CD4-positive, alpha-beta T cell treated with Interleukin-15 for 4 hours (primary cell): ENCODE results near the gene TMEM108.

Experiments used
- DNase-seq: peaks from one replicate; pipeline ENCODE4 v3.0.0-alpha.2; 2020; ENCODE audit warnings: low spot score

TMEM108 gene

DNA sequence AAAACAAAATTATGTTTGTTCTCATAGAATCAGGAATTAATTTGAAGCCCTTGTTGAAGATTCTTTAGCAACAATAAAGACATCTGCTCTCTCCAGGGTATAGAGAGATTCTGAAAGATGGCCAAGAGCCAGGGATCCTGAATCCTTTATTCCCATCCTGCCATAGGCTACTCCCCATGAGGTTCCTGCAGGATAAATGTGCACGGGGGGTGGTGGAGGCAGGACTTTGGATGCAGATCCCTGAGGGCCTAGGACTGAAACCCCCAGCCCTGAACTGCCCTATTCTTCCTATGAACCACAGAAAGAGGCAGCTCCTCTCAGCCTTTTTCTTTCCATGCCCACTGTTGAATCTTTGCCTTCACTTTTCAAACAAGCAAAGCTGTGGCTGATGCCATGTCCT, 17.1 kb downstream of the TMEM108 start:
- no peak for DNase-seq

DNA sequence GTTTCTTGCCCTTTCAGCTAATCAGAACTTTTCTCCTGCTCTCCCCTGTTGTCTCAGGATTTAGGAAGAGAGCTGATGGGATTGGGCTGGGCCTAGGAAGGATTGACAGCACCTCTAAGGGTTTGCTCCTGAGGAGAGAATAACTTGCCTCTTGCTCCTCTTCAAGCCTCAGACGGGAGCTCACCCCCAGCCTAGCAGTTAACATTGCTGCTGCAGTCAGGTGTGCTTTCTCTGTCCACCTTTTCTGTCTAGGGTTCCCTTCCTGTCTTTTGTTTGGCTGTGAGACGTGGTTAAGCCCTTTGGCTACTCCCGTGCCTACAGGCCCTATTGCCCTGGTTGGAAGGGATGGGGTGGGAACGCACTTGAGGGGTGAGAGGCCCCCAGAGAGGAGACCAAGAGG, 20.1 kb downstream of the TMEM108 start:
- DNase-seq, result no peak

DNA sequence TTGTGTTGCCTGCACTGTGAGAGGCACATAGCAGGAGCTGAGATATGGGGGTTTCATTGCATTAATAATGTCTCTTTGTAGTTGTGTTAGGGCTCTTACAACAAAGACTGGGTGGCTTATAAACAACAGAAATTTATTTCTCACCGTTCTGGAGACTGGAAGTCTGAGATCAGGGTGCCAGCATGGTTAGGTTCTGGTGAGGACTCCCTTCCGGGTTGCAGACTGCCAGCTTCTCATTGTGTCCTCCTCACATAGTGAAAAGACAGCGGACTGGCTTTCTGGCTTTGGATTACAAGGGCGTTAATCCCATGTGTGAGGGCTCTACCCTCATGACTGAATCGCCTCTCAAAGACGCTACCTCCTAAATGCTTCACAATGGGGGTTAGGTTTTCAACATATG, 20.6 kb downstream of the TMEM108 start:
- no peak for DNase-seq

- no peak for DNase-seq
Measured at GRCh38 chr3:133065193-133065961, 27.2 kb downstream of the TMEM108 start.

DNA sequence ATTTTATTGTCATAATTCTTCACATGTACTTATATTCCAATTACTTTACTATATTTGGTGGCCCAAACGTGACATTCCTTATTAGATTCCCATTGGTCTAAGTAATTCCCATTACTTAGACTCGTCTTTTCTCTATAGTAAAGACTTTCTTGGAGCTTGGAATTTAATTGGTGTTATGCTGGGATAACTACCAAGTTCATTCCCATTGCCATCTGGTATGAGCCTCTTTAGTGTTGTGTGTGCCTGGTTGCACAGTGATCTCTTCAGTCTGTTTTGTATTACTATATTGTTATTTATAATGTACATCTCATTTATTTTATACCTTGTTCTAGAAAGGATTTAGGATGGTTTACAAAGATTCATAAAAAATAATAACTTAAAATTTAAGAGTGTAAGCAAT, 27.8 kb downstream of the TMEM108 start:
- DNase-seq, result no peak

GRCh38 chr3:133069556-133070286, 31.5 kb downstream of the TMEM108 start:
- DNase-seq, result no peak

GRCh38 chr3:133074977-133075376, 36.8 kb downstream of the TMEM108 start:
- DNase-seq, result no peak

DNA sequence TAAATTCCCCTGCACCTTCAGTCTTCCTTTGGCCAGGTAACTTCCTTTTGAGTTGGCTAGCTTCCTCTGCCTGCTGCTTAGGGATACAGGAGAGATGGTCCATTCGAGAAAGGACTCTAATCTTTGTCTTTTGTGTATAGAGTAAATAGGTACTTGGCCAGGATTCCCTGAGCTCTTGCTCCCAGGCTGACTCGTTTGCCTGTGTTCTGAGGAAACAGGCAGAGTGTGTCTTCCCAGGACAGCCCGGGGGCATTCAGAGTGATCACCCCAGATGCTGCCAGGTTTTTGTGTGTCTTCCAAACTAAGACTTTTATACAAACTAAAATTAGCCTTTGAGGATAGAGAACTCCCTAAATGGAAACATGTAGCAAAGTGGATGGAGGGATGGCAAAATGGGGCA, 39.5 kb downstream of the TMEM108 start:
- DNase-seq, result no peak

DNA sequence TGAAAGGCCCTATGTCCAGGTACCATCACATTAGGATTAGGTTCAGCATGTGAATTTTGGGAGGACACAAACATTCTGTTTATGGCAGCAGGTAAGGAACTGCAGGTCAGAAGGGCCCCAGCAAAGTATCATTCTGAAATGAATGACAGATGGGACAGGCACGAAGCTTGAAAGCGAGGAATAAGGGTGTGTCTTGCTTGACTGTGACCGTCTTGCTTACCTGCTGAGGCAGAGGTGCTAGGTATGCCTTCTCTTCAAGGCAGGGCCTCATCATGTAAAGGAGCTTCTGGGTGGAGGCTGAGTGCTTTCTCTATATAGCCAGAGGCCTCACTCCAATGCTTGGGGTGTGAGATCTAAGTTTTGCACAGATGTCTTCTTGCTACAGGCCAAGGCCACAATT, 41.4 kb downstream of the TMEM108 start:
- DNase-seq, result no peak

DNA sequence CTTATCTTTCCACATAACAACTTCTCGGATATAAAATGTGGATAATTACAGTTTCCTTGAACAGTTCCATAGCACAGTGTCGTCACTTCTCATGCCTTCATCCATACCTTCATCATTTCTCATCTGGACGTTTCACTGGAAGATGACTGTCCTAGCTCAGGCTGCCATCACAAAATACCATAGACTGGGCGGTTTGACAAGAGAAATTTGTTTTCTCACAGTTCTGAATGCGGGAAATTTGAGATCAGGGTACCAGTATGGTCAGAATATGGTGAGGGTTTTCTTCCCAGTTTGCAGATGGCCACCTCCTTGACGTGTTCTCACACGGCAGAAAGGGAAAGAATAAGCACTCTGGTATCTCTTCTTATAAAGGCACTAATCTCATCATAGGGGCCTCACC, 42.8 kb downstream of the TMEM108 start:
- DNase-seq, result no peak

DNA sequence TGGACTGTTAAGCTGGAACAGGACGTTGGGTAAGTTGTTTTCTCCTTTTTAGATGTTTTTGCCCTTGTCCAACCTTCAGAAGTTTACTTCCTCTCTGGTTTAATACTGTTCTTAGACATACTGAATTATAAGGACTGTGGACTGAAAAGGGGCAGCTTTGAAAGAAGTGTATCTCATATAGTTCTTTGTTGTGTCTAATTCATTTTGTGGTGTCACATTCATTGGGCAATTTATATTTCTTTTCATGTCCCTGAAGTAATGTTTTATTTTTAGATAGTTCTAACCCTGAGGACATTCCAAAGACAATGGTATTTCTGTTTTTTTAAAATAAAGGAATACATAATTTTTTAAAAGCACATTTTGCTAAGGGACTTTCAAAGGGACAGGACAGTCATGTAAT, 45.2 kb downstream of the TMEM108 start:
- no peak for DNase-seq

GRCh38 chr3:133089906-133090485, 51.8 kb downstream of the TMEM108 start:
- DNase-seq, result no peak

GRCh38 chr3:133092681-133093080, 54.5 kb downstream of the TMEM108 start:
- no peak for DNase-seq

GRCh38 chr3:133093366-133093765, 55.2 kb downstream of the TMEM108 start:
- no peak for DNase-seq

- DNase-seq, result no peak
Measured at GRCh38 chr3:133096900-133097613, 58.9 kb downstream of the TMEM108 start.

DNA sequence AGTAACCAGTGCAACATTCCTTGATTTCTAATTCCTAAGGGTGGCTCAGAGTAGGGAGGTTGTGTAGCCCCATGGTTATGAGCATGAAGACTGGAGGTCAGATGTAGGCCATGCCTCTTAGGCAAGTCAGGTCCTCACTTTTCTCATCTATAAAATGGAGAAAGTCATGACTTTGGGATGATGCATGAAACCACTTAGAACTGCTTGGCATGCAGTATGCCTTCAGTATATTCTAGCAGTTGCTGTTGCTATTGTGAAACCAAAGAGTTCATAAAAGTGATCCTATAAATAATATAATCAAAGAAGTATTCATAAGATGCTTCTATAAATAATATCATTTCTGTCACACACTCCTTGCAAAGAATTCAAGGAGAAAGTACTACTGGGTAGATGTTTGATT, 65.5 kb downstream of the TMEM108 start:
- DNase-seq, result no peak

- no peak for DNase-seq
Measured at GRCh38 chr3:133106169-133106568, 68.0 kb downstream of the TMEM108 start.

DNA sequence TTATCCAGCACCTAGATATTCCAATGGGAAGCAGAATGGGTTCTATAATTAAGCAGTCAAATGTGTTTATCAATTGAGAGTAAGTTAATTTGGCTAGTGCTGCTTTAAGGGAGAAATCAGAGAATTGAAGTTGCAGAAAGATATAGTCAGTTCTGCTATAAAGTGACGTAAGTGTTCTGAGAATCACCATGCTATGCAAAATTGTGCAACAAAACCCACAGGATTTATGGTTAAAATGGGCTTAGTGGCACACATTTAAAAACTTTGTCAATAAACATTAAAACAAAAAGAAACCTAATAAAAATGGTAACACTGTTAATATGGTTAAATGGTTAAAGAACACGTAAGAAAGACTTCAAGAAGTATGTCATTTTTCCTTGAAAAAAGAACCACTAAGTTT, 74.5 kb downstream of the TMEM108 start:
- DNase-seq, result no peak

DNA sequence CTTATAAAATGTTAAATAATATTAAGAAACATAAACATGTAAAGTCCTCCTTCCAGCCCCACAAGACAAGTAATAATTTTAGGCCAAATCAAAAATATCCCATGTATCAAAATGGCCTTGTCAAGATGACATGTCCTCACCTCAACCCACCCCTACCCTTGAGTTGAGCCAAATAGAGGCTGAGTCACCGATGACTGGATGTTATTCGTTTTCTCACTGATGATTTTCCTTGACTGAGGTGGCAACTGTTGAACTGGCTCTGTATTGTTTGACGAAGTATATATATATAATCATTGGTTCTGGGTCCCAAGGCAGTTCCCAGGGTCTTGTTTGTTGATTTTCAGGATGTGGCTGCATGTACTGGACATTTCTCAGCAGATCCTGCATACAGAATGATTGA, 75.3 kb downstream of the TMEM108 start:
- DNase-seq, result no peak

- no peak for DNase-seq
Measured at GRCh38 chr3:133113927-133114597, 75.9 kb downstream of the TMEM108 start.

DNA sequence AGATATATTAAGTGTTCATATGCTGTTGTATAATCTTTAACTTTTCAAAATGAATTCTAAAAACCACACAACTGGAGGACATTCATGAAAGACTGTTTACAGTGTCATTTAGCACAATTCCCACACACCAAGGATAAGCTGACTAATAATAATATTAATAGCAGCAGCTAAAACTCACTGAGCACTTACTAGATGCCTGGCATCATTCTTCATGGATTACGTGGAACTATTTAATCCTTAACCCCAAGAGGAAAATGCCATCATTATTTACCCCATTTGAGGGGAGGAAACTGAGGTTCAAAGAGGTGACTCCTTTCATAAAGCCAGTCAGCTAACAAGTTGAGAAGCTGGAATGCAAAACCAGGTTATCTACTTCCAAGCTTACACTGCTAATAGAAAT, 77.0 kb downstream of the TMEM108 start:
- DNase-seq, result no peak

DNA sequence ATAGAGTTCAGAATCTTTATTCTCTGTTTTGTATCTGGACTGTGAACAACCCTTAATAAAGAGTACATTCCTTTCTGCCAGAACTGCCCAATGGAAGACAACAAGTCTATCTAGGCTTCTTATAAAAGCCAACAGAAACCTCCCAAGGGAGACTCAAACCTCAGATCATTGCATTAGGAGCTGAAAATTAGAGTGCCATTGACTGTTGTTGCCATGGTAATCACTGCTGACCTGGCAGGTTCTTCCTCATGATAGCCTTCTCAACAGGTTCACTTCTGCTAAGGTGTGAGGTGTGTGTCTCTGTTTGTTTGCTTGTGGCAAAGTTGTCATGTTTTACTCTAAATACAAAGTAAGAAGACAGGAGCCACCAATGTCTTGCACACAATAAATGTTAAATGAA, 79.2 kb downstream of the TMEM108 start:
- DNase-seq, result no peak
